ENCODE measurements around the gene VAMP1.
A peak's percentile ranks its signal among the peaks of the same experiment; 100 is the strongest.
"Not testable (repeated sequence)": the region's sequence is repeated elsewhere in the genome, so short reads cannot be mapped to it uniquely, and the experiment has no call there.

The VAMP1 gene

DNA sequence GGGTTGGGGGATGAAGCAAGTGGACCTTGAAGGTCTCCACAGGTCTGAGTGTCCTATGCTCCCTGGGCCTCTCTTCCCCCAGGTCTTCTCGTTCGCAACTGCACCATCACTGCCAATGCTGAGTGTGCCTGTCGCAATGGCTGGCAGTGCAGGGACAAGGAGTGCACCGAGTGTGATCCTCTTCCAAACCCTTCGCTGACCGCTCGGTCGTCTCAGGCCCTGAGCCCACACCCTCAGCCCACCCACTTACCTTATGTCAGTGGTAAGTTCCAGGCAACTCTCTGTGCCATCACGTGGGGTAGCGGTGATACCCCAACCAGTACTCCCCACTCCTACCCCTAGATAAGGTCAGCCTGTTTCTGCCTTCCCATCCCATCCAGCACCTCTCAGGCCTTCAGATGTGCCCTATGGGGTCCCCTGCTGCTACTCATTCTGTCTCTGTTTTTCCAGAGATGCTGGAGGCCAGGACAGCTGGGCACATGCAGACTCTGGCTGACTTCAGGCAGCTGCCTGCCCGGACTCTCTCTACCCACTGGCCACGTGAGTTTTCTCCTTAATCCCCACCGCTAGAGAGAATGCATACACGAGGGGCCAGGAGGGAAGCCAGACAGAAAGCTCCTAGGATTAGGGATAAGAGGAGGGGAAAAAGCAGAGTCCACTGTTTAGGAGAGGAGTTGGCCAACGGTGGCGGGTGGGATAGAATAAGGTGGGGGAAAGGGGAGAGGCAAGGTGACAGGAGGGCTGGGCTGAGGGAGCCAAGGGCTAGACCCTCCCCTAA is 20.2 kb downstream of the VAMP1 start:
- DNase-seq: no peak

- no peak for DNase-seq
These were observed 25.5 kb downstream of the VAMP1 start, which contains the start of gene CD27 for GRCh38 chr12:6444704-6445688. TSS of gene CD27 (plus strand) at chr12:6444955. CDS start at chr12:6445096, 141 bp downstream.

DNA sequence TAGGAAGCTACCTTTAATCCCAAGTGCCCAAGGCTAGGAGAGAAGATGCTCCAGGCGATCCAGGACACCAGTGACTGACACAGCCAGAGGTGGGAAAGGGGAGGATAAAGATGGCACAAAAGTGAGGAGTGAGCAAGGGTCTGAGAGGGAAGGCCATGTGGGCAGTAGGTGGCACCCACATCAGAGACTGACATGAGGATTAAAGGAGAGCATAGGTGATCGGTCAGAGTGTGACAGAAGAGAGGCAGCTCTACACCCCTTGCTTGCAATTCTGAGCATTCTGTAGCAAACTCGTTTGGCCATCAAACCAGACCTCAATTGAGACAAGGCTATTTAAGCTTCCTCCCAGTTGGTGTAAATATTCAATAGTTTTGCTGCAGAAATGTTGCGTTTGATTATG is 26.4 kb downstream of the VAMP1 start:
- DNase-seq: no peak

DNA sequence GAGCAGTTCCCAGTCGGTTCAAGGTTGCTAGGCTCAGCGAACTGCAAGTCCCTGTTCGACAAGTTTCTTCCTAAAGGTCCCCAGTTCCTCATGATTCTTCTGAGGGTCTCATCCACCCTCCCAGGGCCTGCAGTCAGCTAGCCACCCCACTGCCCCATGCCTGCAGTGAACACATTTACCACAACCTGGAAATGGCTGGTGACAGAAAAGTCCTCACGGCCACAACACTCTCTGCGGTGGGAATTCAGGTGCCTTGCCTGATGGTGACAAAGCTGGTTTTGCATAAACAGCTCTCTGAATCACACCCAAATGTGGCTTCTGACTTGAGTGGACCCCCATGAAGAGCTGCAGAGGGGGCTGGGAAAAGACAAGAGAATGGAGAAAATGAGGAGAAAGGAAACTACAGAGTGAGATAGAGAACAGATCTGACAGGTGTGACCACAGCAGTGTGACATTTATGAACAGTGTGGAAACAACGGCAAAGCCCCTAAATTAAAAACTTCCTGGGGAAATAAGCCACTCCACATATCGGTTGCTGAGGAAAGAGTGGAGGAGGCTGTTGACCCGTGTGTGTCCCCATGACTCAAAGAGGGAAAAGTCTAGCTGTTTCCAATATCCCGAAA is 27.0 kb downstream of the VAMP1 start:
- DNase-seq: no peak

DNA sequence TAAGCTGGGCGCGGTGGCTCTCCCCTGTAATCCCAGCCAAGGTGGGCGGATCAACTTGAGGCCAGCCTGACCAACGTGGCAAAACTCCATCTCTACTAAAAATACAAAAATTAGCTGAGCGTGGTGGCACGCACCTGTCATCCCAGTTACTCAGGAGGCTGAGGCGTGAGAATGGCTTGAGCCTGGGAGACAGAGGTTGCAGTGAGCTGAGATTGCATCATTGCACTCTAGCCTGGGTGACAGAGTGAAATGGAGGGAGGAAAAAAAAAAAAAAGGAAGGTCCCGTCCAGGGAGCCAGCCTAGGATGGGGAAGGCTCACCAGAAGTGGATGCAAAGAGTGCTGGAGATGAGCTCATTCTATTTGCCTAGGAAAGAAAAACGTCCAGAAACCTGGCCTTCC is 27.6 kb downstream of the VAMP1 start:
- DNase-seq: no peak

DNA sequence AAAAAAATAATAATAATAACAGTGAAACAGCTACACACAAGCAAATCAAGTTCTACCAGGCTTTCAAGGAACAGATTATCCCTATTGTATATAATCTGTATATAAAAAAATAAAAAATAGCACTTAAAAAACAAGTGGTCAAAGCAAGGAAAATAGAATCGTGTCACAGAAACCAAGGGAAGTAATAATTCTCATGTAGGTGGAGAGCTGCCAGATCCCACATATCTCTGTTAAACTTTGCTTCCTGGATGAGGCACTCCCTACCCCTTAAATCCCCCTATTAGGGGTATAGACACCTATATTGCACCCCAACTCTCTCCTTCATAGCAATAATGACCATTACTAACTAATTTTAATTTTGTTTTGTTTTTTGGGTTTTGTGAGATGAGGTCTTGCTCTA is 30.1 kb downstream of the VAMP1 start:
- DNase-seq: no peak

- no peak for DNase-seq
These were observed 32.1 kb downstream of the VAMP1 start for GRCh38 chr12:6438345-6438744.

DNA sequence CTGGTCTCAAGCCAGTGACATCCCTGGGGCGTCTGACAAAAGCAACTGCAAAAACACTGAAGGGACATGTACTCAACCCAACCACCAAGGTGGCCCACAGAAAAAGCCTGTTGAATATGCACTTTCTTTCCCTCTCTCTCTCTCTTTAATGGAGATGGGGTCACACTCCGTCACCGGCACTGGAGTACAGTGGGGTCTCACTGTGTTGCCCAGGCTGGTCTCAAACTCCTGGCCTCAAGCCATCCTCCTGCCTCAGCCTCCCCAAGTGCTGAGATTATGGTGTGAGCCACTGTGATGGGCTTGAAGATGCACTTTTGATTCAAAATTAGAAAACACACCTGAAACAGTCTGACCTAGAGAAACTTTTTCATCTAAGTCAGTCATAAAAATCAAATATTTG is 32.9 kb downstream of the VAMP1 start:
- no peak for DNase-seq

DNA sequence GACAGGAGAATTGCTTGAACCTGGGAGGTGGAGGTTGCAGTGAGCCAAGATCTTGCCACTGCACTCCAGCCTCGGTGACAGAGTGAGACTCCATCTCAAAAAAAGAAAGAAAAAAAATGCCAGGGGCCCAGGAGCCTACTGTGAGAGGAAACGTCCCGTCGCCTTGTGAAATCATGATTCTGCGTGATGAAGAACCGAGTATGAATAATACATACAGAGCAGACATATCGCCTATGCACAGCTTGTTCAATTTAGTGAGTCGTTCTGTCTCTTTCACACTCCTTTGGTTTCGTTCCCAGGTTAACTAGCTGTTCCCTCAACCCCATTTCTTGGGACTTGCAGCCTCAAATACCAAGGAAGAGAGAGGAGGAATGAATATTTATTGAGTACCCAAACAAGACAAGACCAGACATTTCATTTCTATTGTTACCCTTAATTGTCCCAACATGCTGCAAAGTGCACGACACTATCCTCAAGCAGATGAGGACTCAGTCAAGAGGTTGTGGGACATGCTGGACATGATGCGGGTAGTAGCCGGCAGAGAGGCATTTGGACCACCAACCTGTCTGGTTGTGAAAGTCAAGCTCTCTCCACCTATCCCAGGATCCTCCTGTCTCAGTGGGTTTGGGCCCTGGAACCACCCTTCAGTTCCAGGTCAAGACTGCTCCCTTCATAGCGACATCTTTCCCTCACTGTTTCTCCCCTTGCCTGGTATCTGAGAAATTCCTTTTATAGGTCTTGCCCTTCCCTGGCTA is 34.3 kb downstream of the VAMP1 start:
- DNase-seq: no peak

GRCh38 chr12:6434205-6435140 is 36.0 kb downstream of the VAMP1 start:
- no peak for DNase-seq

DNA sequence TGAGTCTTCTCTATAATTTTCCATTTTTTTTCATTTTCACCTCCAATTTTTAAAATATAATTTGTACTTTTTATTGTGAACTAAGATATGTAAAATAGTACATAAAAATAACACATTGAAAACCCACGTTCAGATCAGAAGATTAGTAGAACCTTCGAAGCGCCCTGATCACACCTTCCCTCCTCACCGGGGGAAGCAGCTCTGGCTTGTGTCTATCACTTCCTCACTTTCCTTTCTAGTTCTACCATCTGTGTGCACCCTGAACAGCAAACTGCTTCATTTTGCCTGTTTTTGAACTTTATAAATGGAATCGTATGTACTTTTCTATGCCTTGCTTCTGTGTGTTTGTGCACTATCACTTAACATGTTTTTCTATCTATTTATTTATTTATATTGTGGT is 37.5 kb downstream of the VAMP1 start:
- DNase-seq: no peak

- peak; percentile 45 for DNase-seq
These were observed 40.1 kb downstream of the VAMP1 start for GRCh38 chr12:6430124-6430989.

GRCh38 chr12:6428326-6428725 is 42.2 kb downstream of the VAMP1 start:
- no peak for DNase-seq

GRCh38 chr12:6427796-6428195 is 42.7 kb downstream of the VAMP1 start:
- DNase-seq: not testable (repeated sequence)

DNA sequence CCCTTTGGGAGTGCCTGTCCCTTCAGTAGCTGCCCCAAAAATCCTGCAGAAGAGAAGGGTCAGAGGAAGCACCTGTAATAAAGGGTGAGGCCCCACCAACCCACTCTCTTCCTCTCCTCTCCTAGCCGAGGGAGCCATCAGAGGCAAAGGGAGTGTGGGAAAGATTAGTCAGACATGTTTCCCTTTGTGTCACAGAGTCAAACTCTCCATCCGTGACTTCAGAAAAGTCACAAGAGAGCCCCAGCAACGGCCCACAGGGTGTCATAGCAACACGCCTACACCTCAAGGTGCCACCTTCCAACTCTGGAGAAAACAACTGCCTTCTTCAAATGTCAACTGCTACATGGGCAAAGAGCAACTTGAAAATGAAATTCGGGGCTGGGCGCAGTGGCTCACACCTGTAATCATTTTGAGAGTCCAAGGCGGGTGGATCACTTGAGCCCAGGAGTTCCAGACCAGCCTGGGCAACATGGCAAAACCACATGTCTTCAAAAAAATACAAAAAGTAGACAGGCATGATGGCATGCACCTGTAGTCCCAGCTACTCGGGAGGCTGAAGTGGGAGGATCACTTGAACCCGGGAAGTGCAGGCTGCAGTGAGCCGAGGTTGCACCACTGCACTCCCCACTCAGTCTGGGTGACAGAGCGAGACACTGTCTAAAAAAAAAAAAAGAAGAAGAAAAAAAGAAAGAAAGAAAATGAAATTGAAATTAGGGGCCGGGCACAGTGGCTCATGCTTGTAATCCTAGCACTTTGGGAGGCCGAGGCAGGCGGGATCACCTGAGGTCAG is 43.4 kb downstream of the VAMP1 start:
- no peak for DNase-seq

DNA sequence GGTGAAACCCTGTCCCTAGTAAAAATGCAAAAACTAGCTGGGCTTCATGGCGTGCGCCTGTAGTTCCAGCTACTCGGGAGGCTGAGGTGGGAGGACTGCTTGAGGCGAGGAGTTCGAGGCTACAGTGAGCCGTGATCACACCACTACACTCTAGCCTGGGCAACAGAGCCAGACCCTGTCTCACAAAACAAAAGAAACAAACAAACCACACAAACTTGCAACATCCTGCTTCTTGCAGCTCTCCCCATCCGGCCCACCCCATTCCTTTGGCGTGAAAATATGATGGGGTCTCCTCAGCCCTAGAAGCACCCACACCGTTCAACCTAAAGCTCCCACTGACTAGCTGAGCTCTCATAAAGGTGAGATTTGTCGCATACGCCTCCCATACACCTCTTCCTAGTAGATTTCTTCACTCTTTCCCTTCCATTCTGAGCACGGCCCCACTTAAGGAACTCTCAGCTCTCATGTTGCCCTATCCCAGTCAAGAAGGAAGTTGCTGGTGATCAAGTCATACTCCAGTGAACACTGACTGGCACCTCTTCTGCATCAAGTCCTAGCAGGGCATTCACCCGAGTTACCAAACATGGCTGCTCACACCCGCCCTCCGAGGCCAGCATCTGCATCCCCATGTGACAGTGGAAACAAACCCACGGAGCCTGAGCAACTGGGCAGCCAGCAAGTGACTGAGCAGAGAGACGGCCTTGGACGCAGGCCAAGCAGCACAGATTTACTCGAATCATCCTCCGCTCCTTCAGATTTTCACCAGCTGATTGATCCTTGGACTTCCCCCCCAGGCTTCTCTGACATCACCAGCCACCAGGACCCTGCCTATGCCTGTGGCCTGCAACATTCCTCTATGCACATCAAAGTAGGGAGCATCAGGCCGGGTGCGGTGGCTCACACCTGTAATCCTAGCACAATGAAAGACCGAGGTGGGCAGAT is 44.6 kb downstream of the VAMP1 start:
- peak; percentile 29 for DNase-seq

- DNase-seq: no peak
These were observed 45.6 kb downstream of the VAMP1 start for GRCh38 chr12:6424866-6425265.

DNA sequence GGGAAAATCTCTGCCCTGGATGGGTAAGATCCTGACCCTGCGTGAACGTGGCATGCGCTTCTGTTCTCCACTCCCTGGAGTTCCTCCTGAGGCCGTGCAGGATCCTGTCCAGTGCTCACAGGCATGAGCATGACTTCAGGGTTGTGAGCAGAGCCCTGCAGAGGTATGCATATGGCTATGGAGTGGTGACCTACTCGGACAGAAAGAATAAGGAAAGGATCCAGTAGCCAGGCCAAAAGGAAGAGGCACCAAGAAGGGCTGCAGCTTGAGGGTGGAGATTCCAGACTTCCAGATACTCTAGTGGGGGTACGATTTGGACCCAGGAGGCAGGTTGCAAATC is 46.5 kb downstream of the VAMP1 start:
- no peak for DNase-seq

All from NCI-H2171 treated with DMSO at 0.1 percent for 48 hours (cell line).